ENCODE results near the gene DPP10.

GRCh38 chr2:115596659-115597375 lies 1154.4 kb downstream of the DPP10 start:
- TF ChIP-seq POLR2A (IDR thresholded peaks at IDR 0.05; ENCODE audit: low read depth, low read length) (no peak), POLR2AphosphoS5 (IDR thresholded peaks at IDR 0.05; ENCODE audit: low read depth, low read length) (no peak), TAF1 (IDR thresholded peaks at IDR 0.05; ENCODE audit: borderline replicate concordance, low read depth, low read length) (no peak)
